Pancreas (tissue), 10 donors: ENCODE data around the gene ZCWPW1. TPM values are rescaled to one million over a fixed set of nuclear protein-coding genes. Genes with fewer than 3 reads are reported as not detected.
"Not testable (repeated sequence)": the region's sequence is repeated elsewhere in the genome, so short reads cannot be mapped to it uniquely, and the experiment has no call there.

ENCODE experiments used
- ATAC-seq, 4 donors: fragments of 200-7000 bp; cut with Tn5 transposase; one replicate each; pipeline versions ENCODE4 v1.8.0 to v1.9.1; 2020; ENCODE audit warnings: mild to moderate bottlenecking in 4 of 4, moderate library complexity in 4 of 4
- DNase-seq, 6 donors: peaks; one replicate each; pipeline ENCODE4 v3.0.0-alpha.2; 2020
- FAIRE-seq: peaks from 2 replicates; lab custom pipeline; 2012; peaks lifted over from hg19 to GRCh38; lab: Jason Lieb, UNC
- H3K27ac ChIP-seq, 4 donors: fragments of 200-600 bp; sonication (generic); 1 replicate in 3 of 4; 2 replicates in 1 of 4; pipeline versions ENCODE4 v1.5.0 to v1.8.0; 2020
- H3K27me3 ChIP-seq, 4 donors: fragments of 200-600 bp; one replicate each; pipeline ENCODE4 v1.8.0; 2021
- H3K36me3 ChIP-seq, 3 donors: fragments of 200-600 bp; sonication (generic) in 1 of 3; one replicate each; pipeline versions ENCODE4 v1.5.0 to v1.8.0; 2020 to 2021
- H3K4me1 ChIP-seq, 3 donors: fragments of 200-600 bp; one replicate each; pipeline ENCODE4 v1.8.0; 2021
- H3K4me3 ChIP-seq, 4 donors: fragments of 200-600 bp; sonication (generic) in 2 of 4; one replicate each; pipeline versions ENCODE4 v1.5.0 to v1.8.0; 2020 to 2021
- H3K9me3 ChIP-seq, 4 donors: fragments of 200-600 bp; one replicate each; pipeline ENCODE4 v1.8.0; 2021
- WGBS, 2 donors: extraction: QIAGEN DNeasy Blood & Tissue Kit; methylation state at CpG; one replicate each; pipeline ENCODE4 v1.1.7; 2013; 5-methylcytosine and 5-hydroxymethylcytosine counted together
- intact Hi-C, 3 donors: fragments of 100-400 bp; cut with DNase I; formaldehyde crosslinking; loops; one replicate each; pipeline versions ENCODE4 v1.11.1 to v1.14.2; 2022
- polyA plus RNA-seq, 2 donors: library from polyadenylated mRNA; stranded (reverse); fragments of 200-250 nt; gene quantifications; one replicate each; pipeline ENCODE4 v1.2.3, GENCODE V29; 2013
- total RNA-seq, 6 donors: library from RNA; stranded (reverse); fragmentation: NEBNext Ultra II Directional in 4 of 6; extraction: Animal tissue kit (Norgen Biotek cat#: 25700) in 4 of 6; gene quantifications; one replicate each; pipeline versions ENCODE4 v1.2.1 to v1.2.4, GENCODE V29; 2021 to 2023
- TF ChIP-seq, protein P1 (sequence below), 4 donors: fragments of 200-600 bp; sonication (generic) in 3 of 4; IDR thresholded peaks; one replicate each; pipeline versions ENCODE4 v1.5.0 to v1.8.0; 2021; ENCODE audit warnings: antibody characterized with exemption in 4 of 4
- donor health status: healthy with polysubstance abuse.
- donor health status: DM: no; HTN: no; CAD: no; lungs with moderate emphysema.
- donor health status: DM: no; HTN: no; CAD: no.
- donor health status: control.
- donor health status: control.
- donor health status: Bipolar disorder and iron deficiency.
- donor health status: DM: yes; HTN: yes; CAD: no.
- donor health status: DM: no; HTN: no; CAD: no.
- donor health status: DM: no; HTN: no; CAD: no.
- donor health status: DM: yes; HTN: yes; CAD: no.

Gene ZCWPW1
- total and polyA plus RNA-seq, 8 donors = 1.6 to 18.9 (median 2.3) TPM

DNA sequence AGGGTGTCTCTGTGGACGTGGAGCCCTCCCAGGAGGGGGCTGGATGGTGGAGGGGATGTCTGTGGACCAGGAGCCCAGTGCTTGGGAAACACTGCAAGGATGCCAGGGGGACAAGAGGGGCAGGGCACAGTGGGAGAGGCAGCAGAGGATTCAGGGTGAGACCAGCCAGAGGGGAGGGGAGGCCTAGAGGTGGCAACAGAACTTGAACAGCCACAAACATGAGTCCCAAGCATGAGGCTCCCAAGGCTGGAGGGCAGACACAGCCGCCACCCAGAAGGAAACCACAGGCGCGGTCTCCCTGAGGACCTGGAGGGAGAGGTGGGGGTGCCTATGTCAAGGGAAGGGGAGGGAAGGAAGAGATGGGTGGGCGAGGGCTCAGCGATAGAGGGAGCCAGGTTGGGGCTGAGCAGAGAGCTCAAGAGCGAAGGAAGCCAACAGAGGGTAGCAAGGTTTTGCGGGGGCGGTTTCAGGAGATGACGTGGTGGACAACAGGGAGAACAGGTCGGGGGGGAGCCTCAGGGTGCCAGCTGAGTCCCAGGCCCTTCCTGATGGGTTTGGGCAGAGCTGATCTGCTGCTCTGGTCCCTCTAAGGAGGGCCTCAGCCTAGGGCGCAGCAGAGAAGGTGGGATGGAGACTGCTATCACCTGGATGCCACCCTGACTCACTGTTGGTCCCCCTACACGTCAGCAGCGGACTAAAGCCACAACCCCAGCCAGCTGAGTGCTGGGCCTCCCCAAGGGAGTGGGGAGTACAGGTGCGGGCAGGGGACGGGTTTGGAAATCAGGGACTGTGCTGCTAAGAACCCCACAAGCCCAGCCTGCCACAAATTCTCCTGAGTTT, 61.9 kb downstream of the ZCWPW1 start:
- no peak for DNase-seq
- Histone ChIP-seq H3K4me3 (no peak overlapping the region), H3K27me3 (no peaks in the 10 kb centered on the region), H3K27ac (no peak overlapping the region), H3K4me1 (no peaks in the 10 kb centered on the region), H3K36me3 (peaks cover under 1 to 13% (median 3%) of the 10 kb centered on the region in 3 donors), H3K9me3 (no peaks in the 10 kb centered on the region)
- WGBS, 2 donors = 92 to 94% methylated on average over 16 of the region's 16 CpGs
- TF ChIP-seq, protein P1, sequence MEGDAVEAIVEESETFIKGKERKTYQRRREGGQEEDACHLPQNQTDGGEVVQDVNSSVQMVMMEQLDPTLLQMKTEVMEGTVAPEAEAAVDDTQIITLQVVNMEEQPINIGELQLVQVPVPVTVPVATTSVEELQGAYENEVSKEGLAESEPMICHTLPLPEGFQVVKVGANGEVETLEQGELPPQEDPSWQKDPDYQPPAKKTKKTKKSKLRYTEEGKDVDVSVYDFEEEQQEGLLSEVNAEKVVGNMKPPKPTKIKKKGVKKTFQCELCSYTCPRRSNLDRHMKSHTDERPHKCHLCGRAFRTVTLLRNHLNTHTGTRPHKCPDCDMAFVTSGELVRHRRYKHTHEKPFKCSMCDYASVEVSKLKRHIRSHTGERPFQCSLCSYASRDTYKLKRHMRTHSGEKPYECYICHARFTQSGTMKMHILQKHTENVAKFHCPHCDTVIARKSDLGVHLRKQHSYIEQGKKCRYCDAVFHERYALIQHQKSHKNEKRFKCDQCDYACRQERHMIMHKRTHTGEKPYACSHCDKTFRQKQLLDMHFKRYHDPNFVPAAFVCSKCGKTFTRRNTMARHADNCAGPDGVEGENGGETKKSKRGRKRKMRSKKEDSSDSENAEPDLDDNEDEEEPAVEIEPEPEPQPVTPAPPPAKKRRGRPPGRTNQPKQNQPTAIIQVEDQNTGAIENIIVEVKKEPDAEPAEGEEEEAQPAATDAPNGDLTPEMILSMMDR (IDR thresholded peaks at IDR 0.05) = no peak
- intact Hi-C loops = no loop called here
- ATAC-seq = peak in 2 of 4 donors; percentile 3 to 21
- FAIRE-seq = no peak

DNA sequence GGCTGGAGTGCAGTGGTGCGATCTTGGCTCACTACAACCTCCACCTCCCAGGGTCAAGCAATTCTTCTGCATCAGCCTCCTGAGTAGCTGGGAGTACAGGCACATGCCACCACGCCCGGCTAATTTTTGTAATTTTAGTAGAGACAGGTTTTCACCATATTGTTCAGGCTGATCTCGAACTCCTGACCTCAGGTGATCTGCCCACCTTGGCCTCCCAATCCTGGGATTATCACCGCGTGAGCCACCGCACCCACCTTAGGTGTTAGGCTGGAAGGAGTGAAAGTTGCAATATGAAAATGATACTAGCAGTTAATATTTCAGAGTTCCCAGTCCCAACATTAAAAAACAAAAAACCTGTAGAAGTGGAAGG, 62.5 kb downstream of the ZCWPW1 start:
- H3K9me3 ChIP-seq, H3K27me3 ChIP-seq, H3K4me1 ChIP-seq, FAIRE-seq, H3K4me3 ChIP-seq, intact Hi-C loops, DNase-seq, ATAC-seq: not testable (repeated sequence)
- Histone ChIP-seq H3K36me3 (peaks cover 3 to 19% (median 6%) of the 10 kb centered on the region in 3 donors), H3K27ac (peak overlapping the region in 1 of 4 donors; percentile 30)
- 96% methylated on average over 7 of the region's 7 CpGs for WGBS, 2 donors

DNA sequence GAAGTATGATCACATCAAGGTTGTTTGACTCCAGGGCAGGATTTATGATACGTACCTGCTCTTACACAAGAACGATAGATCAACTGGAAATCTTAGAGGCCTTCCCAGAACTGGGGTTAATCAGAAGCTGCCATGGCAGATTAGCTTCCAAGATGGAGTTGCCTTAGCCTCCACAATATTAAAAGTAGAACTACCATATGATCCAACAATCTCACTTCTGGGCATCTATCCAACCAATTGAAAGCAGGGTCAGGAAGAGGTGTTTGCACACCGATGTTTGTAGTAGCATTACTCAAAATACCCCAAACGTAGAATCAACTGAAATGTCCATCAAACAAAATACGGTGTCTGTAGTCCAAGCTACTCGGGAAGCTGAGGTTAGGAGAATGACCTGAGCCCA, 64.0 kb downstream of the ZCWPW1 start:
- H3K36me3 ChIP-seq = peaks cover 3 to 33% (median 13%) of the 10 kb centered on the region in 3 donors

DNA sequence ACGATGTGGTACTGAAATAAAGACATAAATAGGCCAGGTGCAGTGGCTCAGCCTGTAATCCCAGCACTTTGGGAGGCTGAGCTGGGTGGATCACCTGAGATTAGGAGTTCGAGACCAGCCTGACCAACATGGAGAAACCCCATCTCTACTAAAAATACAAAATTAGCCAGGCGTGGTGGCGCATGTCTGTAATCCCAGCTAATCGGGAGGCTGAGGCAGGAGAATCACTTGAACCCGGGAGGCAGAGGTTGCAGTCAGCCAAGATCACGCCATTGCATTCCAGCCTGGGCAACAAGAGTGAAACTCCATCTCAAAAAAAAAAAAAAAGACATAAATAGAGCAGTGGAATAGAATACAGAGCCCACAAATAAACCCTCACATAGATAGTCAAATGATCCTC, 64.7 kb downstream of the ZCWPW1 start:
- 95 to 97% methylated on average over 7 of the region's 7 CpGs for WGBS, 2 donors
- ATAC-seq, intact Hi-C loops, FAIRE-seq, DNase-seq, H3K4me3 ChIP-seq, H3K4me1 ChIP-seq, H3K27me3 ChIP-seq, H3K9me3 ChIP-seq, H3K27ac ChIP-seq: not testable (repeated sequence)
- H3K36me3 ChIP-seq = peaks cover 3 to 40% (median 20%) of the 10 kb centered on the region in 3 donors

More for the DNA sequence above, 64.0 kb downstream of the ZCWPW1 start:
- Histone ChIP-seq H3K4me1 (no peaks in the 10 kb centered on the region), H3K4me3 (no peak overlapping the region), H3K27me3 (no peaks in the 10 kb centered on the region), H3K9me3 (no peaks in the 10 kb centered on the region), H3K27ac (no peak overlapping the region)
- DNase-seq (no peak), ATAC-seq (no peak), FAIRE-seq (no peak)
- 71 to 76% methylated on average over 6 of the region's 6 CpGs for WGBS, 2 donors
- intact Hi-C loops = no loop called here
- TF ChIP-seq, protein P1 (IDR thresholded peaks at IDR 0.05) = no peak

DNA sequence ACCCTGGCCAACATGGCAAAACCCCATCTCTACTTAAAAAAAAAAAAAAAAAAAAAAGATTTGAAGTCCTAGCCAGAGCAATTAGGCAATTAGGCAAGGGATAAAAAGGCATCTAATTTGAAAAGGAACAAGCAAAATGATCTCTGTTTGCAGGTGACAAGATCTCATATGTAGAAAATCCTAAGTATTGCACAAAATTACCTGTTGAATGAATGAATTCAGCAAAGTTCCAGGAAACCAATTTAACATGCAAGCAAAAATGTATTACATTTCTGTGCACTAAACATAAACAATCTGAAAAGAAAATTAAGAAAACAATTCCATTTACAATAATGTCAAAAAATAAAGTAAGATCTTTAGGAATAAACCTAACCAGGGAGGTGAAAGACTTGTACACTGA, 65.4 kb downstream of the ZCWPW1 start:
- no peak for ATAC-seq

More for the DNA sequence above, 65.4 kb downstream of the ZCWPW1 start:
- H3K4me1 ChIP-seq = no peaks in the 10 kb centered on the region
- H3K9me3 ChIP-seq = no peaks in the 10 kb centered on the region
- DNase-seq = no peak
- no peaks in the 10 kb centered on the region for H3K27me3 ChIP-seq
- intact Hi-C loops = no loop called here
- no peak for FAIRE-seq
- no peak overlapping the region for H3K27ac ChIP-seq
- TF ChIP-seq, protein P1 (IDR thresholded peaks at IDR 0.05) = no peak
- H3K36me3 ChIP-seq = peaks cover 3 to 42% (median 24%) of the 10 kb centered on the region in 3 donors
- no peak overlapping the region for H3K4me3 ChIP-seq
